ENCODE measurements around the gene DNAJB1. TPM values are rescaled to one million over a fixed set of nuclear protein-coding genes. Genes with fewer than 3 reads are reported as not detected.

The DNAJB1 gene
- total RNA-seq, 1 donor from 2014 or later, result 45.7 TPM

DNA sequence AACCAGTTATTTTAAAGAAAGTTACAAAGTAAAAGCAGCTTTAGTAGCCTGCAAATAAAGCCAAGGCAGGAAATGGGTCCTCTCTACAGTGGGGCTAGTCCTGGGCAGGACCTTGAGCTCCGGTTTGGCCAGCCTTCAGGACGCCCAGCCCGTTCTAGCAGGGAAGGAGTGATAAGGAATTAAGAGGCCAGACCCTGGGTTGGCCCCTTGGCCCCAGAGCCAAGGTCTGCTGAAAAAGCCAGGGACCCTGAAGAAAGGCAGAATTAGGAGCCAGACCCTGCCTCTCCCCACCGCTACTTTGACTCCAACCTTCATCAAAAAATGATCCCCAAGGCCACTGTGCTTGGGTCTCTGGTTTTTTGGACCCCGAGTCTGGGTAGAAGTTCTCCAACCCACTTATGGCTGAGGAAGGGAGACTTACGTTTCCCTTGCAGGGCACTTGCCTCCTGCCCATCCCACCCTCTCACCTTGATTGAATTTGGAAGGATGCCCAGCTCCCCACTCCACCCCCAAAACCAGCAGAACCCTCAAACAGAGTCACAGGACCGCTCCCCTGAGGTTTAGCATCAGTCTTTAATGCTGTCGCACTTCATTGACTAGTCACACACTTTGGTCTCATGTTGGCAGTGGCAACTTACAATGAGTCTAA lies 3.9 kb downstream of the DNAJB1 start:
- peaks cover 14% of the 10 kb centered on the region for H3K27me3 Mint-ChIP-seq (ENCODE audit: unreplicated experiment)
- TF ChIP-seq, protein P1, sequence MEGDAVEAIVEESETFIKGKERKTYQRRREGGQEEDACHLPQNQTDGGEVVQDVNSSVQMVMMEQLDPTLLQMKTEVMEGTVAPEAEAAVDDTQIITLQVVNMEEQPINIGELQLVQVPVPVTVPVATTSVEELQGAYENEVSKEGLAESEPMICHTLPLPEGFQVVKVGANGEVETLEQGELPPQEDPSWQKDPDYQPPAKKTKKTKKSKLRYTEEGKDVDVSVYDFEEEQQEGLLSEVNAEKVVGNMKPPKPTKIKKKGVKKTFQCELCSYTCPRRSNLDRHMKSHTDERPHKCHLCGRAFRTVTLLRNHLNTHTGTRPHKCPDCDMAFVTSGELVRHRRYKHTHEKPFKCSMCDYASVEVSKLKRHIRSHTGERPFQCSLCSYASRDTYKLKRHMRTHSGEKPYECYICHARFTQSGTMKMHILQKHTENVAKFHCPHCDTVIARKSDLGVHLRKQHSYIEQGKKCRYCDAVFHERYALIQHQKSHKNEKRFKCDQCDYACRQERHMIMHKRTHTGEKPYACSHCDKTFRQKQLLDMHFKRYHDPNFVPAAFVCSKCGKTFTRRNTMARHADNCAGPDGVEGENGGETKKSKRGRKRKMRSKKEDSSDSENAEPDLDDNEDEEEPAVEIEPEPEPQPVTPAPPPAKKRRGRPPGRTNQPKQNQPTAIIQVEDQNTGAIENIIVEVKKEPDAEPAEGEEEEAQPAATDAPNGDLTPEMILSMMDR (IDR thresholded peaks at IDR 0.05; ENCODE audit: unreplicated experiment), result no peak
- peaks cover 21% of the 10 kb centered on the region for H3K4me1 Mint-ChIP-seq (ENCODE audit: unreplicated experiment)
- no peak for DNase-seq (ENCODE audit: low spot score)
- H3K9me3 Mint-ChIP-seq (ENCODE audit: unreplicated experiment), result no peaks in the 10 kb centered on the region
- H3K27ac Mint-ChIP-seq (ENCODE audit: unreplicated experiment), result no peak overlapping the region
- peak overlapping the region; percentile 65 for H3K4me3 Mint-ChIP-seq (ENCODE audit: unreplicated experiment)
- peaks cover 28% of the 10 kb centered on the region for H3K36me3 Mint-ChIP-seq (ENCODE audit: low read depth, unreplicated experiment)

DNA sequence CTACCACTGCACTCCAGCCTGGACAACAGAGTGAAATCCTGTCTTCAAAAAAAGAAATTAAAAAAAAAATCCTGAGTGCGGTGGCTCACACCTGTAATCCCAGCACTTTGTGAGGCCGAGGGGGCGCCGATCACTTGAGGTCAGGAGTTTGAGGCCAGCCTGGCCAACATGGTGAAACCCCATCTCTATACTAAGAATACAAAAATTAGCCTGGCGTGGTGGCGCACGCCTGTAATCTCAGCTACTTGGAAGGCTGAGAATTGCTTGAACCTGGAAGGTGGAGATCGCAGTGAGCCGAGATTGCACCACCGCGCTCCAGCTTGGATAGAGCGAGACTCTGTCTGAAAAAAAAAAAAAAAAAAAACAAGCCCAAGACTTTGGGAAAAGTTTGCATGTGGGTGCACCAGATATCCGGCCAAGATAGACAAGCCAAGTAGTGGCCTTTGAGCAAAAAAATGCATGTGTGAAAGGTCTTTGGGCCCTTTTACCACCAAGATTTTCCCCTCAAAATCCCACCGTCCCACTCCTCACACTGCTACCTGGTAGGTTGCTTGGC lies 5.7 kb downstream of the DNAJB1 start:
- Mint-ChIP-seq H3K36me3 (ENCODE audit: low read depth, unreplicated experiment) (peaks cover 28% of the 10 kb centered on the region), H3K27me3 (ENCODE audit: unreplicated experiment) (peaks cover 7% of the 10 kb centered on the region), H3K4me3 (ENCODE audit: unreplicated experiment) (no peak overlapping the region), H3K9me3 (ENCODE audit: unreplicated experiment) (no peaks in the 10 kb centered on the region), H3K27ac (ENCODE audit: unreplicated experiment) (no peak overlapping the region), H3K4me1 (ENCODE audit: unreplicated experiment) (peaks cover 20% of the 10 kb centered on the region)
- TF ChIP-seq, protein P1 (IDR thresholded peaks at IDR 0.05; ENCODE audit: unreplicated experiment), result no peak
- no peak for DNase-seq (ENCODE audit: low spot score)

DNA sequence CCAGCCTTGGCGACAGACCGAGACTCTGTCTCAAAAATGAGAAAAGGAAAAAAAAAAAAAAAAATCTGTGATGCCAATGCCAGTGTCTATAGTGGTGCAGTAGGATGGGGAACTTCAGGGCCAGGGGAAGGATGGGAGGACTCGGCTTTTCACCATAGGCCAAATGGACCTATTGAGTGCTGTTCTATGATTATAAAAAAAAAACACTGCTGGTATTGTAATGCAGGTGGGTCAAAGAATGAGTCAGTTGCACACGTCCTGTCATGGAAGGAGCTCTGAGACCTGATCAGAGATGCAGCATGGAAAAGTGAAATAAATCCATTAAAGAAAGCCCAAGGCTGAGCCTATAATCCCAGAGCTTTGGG lies 7.0 kb downstream of the DNAJB1 start:
- Mint-ChIP-seq H3K27me3 (ENCODE audit: unreplicated experiment) (no peaks in the 10 kb centered on the region), H3K4me3 (ENCODE audit: unreplicated experiment) (no peak overlapping the region), H3K4me1 (ENCODE audit: unreplicated experiment) (peaks cover 13% of the 10 kb centered on the region), H3K36me3 (ENCODE audit: low read depth, unreplicated experiment) (peaks cover 17% of the 10 kb centered on the region), H3K27ac (ENCODE audit: unreplicated experiment) (no peak overlapping the region), H3K9me3 (ENCODE audit: unreplicated experiment) (no peaks in the 10 kb centered on the region)
- TF ChIP-seq, protein P1 (IDR thresholded peaks at IDR 0.05; ENCODE audit: unreplicated experiment), result no peak
- no peak for DNase-seq (ENCODE audit: low spot score)

DNA sequence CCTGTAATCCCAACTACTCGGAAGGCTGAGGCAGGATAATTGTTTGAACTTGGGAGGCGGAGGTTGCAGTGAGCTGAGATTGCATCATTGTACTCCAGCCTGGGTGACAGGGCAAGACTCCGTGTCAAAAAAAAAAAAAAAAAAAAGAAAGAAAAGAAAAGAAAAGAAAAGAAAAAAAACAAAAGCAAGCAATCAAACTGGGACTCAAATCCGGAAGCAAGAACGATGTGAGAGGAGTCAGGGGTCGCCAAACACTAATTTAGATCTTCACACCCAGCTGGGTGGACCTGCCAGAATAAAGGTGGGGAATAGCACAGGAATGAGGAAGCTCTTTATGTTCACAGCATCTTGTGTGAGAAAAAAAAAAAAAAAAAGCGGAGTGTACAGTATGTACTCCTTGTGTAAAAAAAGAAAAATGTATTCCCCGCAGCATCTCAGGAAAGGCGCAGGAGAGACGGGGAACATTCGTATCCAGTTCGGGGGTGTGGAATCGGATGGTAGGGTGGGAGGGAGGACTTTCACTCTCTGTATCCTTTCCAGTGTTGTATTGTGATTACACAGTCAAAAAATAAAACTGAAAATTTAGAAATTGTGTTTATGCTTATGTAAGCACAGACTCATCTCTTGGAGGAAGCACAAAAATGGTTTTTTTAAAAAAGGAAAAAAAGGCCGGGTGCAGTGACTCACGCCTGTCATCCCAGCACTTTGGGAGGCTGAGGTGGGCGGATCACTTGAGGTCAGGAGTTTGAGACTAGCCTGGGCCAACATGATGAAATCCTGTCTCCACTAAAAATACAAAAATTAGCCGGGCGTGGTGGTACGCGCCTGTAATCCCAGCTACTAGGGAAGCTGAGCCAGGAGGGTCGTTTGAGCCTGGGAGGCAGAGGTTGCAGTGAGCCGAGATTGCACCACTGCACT lies 7.6 kb downstream of the DNAJB1 start:
- peaks cover 11% of the 10 kb centered on the region for H3K36me3 Mint-ChIP-seq (ENCODE audit: low read depth, unreplicated experiment)
- peaks cover 2% of the 10 kb centered on the region for H3K27me3 Mint-ChIP-seq (ENCODE audit: unreplicated experiment)
- TF ChIP-seq, protein P1 (IDR thresholded peaks at IDR 0.05; ENCODE audit: unreplicated experiment), result no peak
- H3K4me1 Mint-ChIP-seq (ENCODE audit: unreplicated experiment), result peaks cover 7% of the 10 kb centered on the region
- no peaks in the 10 kb centered on the region for H3K9me3 Mint-ChIP-seq (ENCODE audit: unreplicated experiment)
- H3K4me3 Mint-ChIP-seq (ENCODE audit: unreplicated experiment), result no peak overlapping the region
- H3K27ac Mint-ChIP-seq (ENCODE audit: unreplicated experiment), result no peak overlapping the region
- DNase-seq (ENCODE audit: low spot score), result no peak

Data from endothelial cell (in vitro differentiated cells).